ENCODE measurements around the gene MYRFL.

MYRFL gene

DNA sequence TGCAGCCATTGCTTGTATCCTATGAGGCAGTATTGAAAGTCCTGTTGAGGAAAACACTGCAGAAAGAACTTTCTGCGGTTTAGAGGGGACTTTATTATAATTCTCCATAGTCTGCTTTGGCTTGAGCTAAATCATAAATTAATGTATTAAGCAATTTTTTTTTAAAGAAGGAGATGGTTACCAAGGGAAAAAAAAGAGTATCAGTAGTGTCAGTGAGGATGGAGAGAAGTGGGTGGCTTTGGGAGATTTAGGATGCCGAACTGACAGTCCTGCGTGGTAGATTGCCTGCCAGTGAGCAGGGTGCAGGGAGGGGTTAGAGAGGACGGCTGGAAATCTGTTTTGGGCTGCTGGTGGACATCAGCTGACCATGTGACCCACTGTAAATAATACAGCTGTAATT lies 96.8 kb downstream of the MYRFL start:
- Histone ChIP-seq H3K4me3 (ENCODE audit: low read depth, low read length, poor library complexity, severe bottlenecking) (no peak overlapping the region), H3K4me1 (ENCODE audit: insufficient read depth, low read length, severe bottlenecking) (peaks cover 43% of the 10 kb centered on the region), H3K79me2 (ENCODE audit: insufficient read depth, low read length) (no peaks in the 10 kb centered on the region), H3K27me3 (ENCODE audit: insufficient read depth, low read length) (no peaks in the 10 kb centered on the region), H3K9ac (ENCODE audit: low read length) (no peak overlapping the region), H3K27ac (ENCODE audit: low read depth, low read length, poor library complexity, severe bottlenecking) (no peak overlapping the region), H3K9me3 (ENCODE audit: low read length) (peaks cover 8% of the 10 kb centered on the region), H2AFZ (ENCODE audit: low read length) (no peak overlapping the region), H3F3A (ENCODE audit: insufficient read depth, low read length) (peaks cover 4% of the 10 kb centered on the region; the same call in 1 of the 2 replicates), H4K20me1 (ENCODE audit: insufficient read depth, low read length) (no peaks in the 10 kb centered on the region), H3K36me3 (ENCODE audit: insufficient read depth, low read length) (no peaks in the 10 kb centered on the region; the same call in 1 of the 2 replicates), H3K9me2 (ENCODE audit: low read depth, low read length) (no peaks in the 10 kb centered on the region), H3K4me2 (ENCODE audit: low read length) (no peak overlapping the region)
- TF ChIP-seq, protein P1, sequence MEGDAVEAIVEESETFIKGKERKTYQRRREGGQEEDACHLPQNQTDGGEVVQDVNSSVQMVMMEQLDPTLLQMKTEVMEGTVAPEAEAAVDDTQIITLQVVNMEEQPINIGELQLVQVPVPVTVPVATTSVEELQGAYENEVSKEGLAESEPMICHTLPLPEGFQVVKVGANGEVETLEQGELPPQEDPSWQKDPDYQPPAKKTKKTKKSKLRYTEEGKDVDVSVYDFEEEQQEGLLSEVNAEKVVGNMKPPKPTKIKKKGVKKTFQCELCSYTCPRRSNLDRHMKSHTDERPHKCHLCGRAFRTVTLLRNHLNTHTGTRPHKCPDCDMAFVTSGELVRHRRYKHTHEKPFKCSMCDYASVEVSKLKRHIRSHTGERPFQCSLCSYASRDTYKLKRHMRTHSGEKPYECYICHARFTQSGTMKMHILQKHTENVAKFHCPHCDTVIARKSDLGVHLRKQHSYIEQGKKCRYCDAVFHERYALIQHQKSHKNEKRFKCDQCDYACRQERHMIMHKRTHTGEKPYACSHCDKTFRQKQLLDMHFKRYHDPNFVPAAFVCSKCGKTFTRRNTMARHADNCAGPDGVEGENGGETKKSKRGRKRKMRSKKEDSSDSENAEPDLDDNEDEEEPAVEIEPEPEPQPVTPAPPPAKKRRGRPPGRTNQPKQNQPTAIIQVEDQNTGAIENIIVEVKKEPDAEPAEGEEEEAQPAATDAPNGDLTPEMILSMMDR (IDR thresholded peaks at IDR 0.05; ENCODE audit: low read length), result no peak
- no peak for TF ChIP-seq EZH2 (IDR thresholded peaks at IDR 0.05; ENCODE audit: borderline replicate concordance, low read length)

DNA sequence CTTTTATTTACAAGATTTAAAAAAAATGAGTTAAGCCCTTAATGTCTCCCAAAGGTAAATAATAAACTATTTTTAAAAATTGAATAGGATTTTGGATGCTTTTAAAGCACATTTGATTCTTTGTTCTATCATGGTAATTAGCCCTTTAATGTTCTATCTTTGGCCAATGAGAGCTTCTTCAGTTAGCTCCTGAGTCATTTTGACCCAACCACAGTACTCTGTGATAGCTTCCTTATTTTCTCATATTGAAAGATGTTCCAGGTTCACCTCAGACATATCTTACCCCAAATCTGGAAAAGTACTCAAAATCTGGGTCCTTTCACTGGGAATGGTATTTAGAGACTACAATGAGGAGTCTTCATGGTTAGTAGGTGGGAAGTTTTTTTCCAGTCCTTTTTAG lies 98.0 kb downstream of the MYRFL start:
- no peaks in the 10 kb centered on the region for H3K79me2 ChIP-seq (ENCODE audit: insufficient read depth, low read length)
- no peaks in the 10 kb centered on the region for H4K20me1 ChIP-seq (ENCODE audit: insufficient read depth, low read length)
- H3K27me3 ChIP-seq (ENCODE audit: insufficient read depth, low read length), result no peaks in the 10 kb centered on the region
- H3K27ac ChIP-seq (ENCODE audit: low read depth, low read length, poor library complexity, severe bottlenecking), result no peak overlapping the region
- peaks cover 4% of the 10 kb centered on the region for H3K9me3 ChIP-seq (ENCODE audit: low read length)
- H3K9me2 ChIP-seq (ENCODE audit: low read depth, low read length), result no peaks in the 10 kb centered on the region
- H3K36me3 ChIP-seq (ENCODE audit: insufficient read depth, low read length), result no peaks in the 10 kb centered on the region; the same call in 1 of the 2 replicates
- H3F3A ChIP-seq (ENCODE audit: insufficient read depth, low read length), result peaks cover 4% of the 10 kb centered on the region; the same call in 1 of the 2 replicates
- H3K4me2 ChIP-seq (ENCODE audit: low read length), result no peak overlapping the region
- H3K9ac ChIP-seq (ENCODE audit: low read length), result no peak overlapping the region
- no peak overlapping the region for H3K4me3 ChIP-seq (ENCODE audit: low read depth, low read length, poor library complexity, severe bottlenecking)
- no peak overlapping the region for H2AFZ ChIP-seq (ENCODE audit: low read length)
- no peak for TF ChIP-seq EZH2 (IDR thresholded peaks at IDR 0.05; ENCODE audit: borderline replicate concordance, low read length)
- TF ChIP-seq, protein P1 (IDR thresholded peaks at IDR 0.05; ENCODE audit: low read length), result no peak
- peaks cover 47% of the 10 kb centered on the region for H3K4me1 ChIP-seq (ENCODE audit: insufficient read depth, low read length, severe bottlenecking)

DNA sequence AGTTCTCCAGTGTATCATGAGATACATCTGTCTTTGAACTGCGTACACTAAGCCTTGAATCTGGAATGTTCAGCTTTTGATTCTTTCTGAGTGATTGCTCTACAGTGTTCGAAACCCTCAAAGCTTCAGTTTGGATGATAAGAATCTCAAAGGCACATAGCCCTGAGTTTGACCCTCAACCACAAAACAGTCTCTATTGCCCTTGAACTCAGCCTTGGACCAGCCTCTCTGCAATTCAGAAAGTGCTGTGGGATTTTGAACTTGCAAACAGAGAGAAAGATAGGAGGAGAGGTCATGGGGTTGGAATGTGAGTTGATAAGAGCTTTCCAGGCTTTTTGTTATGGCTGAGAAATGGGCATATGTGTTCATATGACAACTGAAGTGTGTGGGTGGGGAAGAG lies 100.3 kb downstream of the MYRFL start:
- H3K27ac ChIP-seq (ENCODE audit: low read depth, low read length, poor library complexity, severe bottlenecking), result peak overlapping the region; percentile 93
- H3K9ac ChIP-seq (ENCODE audit: low read length), result peak overlapping the region; percentile 35; the same call in 1 of the 2 replicates

More for the DNA sequence above, 100.3 kb downstream of the MYRFL start:
- H3F3A ChIP-seq (ENCODE audit: insufficient read depth, low read length), result peaks cover 4% of the 10 kb centered on the region; the same call in 1 of the 2 replicates
- H3K4me1 ChIP-seq (ENCODE audit: insufficient read depth, low read length, severe bottlenecking), result peaks cover 68% of the 10 kb centered on the region
- no peaks in the 10 kb centered on the region for H3K9me3 ChIP-seq (ENCODE audit: low read length)
- no peaks in the 10 kb centered on the region for H3K9me2 ChIP-seq (ENCODE audit: low read depth, low read length)
- TF ChIP-seq EZH2 (IDR thresholded peaks at IDR 0.05; ENCODE audit: borderline replicate concordance, low read length), result no peak
- TF ChIP-seq, protein P1 (IDR thresholded peaks at IDR 0.05; ENCODE audit: low read length), result no peak
- no peaks in the 10 kb centered on the region for H4K20me1 ChIP-seq (ENCODE audit: insufficient read depth, low read length)
- no peaks in the 10 kb centered on the region for H3K27me3 ChIP-seq (ENCODE audit: insufficient read depth, low read length)
- no peak overlapping the region for H3K4me2 ChIP-seq (ENCODE audit: low read length)
- peak overlapping the region; percentile 32; the same call in 1 of the 2 replicates for H2AFZ ChIP-seq (ENCODE audit: low read length)
- H3K4me3 ChIP-seq (ENCODE audit: low read depth, low read length, poor library complexity, severe bottlenecking), result no peak overlapping the region
- no peaks in the 10 kb centered on the region for H3K79me2 ChIP-seq (ENCODE audit: insufficient read depth, low read length)
- H3K36me3 ChIP-seq (ENCODE audit: insufficient read depth, low read length), result no peaks in the 10 kb centered on the region

Data from OCI-LY1 (cell line).